ENCODE data around the gene HIRA.
"Not testable (repeated sequence)": the region's sequence is repeated elsewhere in the genome, so short reads cannot be mapped to it uniquely, and the experiment has no call there.

The HIRA gene

DNA sequence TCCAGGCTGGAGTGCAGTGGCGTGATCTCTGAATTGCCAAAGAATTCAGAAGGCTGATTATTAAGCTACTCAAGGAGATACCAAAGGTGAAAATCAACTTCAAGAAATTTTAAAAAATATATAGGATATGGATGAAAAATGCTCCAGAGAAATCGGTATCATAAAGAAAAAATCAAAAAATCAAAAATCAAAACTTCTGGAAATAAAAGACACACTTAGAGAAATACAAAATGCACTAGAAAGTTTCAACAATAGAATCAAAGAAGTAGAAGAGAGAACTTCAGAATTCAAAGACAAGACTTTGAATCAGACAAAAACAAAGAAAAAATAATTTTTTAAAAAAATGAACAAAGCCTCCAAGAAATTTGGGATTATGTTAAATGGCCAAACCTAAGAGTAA is 94.4 kb downstream of the HIRA start:
- no peak for DNase-seq (ENCODE audit: low read depth, low spot score)
- H3K27ac ChIP-seq: no peak overlapping the region

GRCh38 chr22:19336133-19337075 is 95.1 kb downstream of the HIRA start:
- no peak for DNase-seq (ENCODE audit: low read depth, low spot score)
- H3K27ac ChIP-seq: no peak overlapping the region

- no peak overlapping the region for H3K27ac ChIP-seq
- DNase-seq (ENCODE audit: low read depth, low spot score): no peak
These were observed 99.6 kb downstream of the HIRA start for GRCh38 chr22:19331975-19332374.

DNA sequence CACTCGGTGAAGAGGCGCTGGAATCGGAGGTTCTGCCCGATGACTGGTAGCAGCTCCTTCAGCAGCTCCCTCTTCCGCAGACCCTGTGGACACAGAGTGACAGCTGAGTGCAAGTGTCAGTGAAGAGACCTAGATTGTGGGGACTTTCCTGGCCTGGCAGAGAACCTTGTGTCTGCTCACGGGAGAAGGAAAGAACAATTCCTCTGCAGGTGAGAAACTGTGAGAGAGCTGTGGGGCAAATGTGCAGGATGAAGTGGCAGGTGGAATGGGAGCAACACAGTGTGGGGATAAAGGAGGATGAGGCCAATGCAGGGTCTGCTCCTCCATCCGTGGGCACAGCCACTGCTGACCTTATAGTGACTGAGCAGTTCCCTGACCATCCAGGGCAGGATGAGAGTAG is 100.1 kb downstream of the HIRA start:
- H3K27ac ChIP-seq: no peak overlapping the region
- DNase-seq (ENCODE audit: low read depth, low spot score): no peak

GRCh38 chr22:19330865-19331418 is 100.6 kb downstream of the HIRA start:
- H3K27ac ChIP-seq: no peak overlapping the region
- no peak for DNase-seq (ENCODE audit: low read depth, low spot score)

- not testable (repeated sequence) for H3K27ac ChIP-seq
These were observed 101.3 kb downstream of the HIRA start for GRCh38 chr22:19330205-19330604.

DNA sequence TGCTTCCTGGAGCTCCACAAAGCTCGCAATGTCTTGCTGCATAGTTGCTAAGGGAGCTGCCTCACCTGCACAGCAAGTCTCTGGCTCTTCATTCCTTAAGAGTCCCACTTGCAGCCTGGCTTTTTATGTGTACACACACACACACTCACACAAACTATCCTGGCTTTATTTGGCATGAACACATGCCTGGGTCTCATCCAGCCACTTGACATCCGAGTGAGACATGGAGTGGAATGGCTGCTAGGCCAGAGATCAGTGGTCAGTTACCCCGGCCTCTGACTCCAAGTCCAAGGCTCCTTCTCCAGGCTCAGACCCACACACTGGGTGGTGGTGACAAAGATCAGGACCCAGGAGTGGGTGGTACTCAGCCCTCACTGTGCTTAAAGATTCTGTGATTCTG is 102.1 kb downstream of the HIRA start:
- no peak overlapping the region for H3K27ac ChIP-seq
- no peak for DNase-seq (ENCODE audit: low read depth, low spot score)

More at GRCh38 chr22:19330205-19330604, 101.3 kb downstream of the HIRA start:
- not testable (repeated sequence) for DNase-seq (ENCODE audit: low read depth, low spot score)

DNA sequence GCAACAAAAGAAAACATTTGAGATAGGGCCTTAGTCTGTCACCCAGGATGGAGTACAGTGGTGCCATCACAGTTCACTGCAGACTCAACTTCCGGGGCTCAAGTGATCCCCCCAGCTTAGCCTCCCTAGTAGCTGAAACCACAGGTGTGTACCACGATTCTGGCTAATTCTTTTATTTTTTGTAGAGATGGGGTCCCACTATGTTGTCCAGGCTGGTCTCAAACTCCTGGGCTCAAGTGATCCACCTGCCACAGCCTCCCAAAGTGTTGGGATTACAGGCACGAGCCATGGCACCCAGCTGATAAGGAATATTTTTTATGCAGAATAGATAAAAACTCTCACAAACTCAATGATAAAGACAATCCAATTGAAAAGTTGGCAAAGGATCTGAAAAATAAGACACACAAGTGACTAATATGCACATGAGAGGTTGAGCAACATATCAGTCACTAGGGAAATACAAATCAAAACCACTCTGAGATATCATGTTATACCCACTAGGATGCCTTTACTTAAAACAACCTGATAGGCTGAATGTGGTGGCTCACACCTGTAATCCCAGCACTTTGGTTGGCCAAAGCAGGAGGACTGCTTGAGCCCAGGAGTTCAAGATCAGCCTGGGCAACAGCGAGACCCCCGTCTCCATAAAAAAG is 106.1 kb downstream of the HIRA start:
- peak; percentile 26 for DNase-seq (ENCODE audit: low read depth, low spot score)
- no peak overlapping the region for H3K27ac ChIP-seq

- H3K27ac ChIP-seq; DNase-seq (ENCODE audit: low read depth, low spot score): not testable (repeated sequence)
These were observed 108.1 kb downstream of the HIRA start for GRCh38 chr22:19323420-19323819.

GRCh38 chr22:19321757-19322156 is 109.8 kb downstream of the HIRA start:
- H3K27ac ChIP-seq: no peak overlapping the region
- no peak for DNase-seq (ENCODE audit: low read depth, low spot score)

GRCh38 chr22:19320136-19320535 is 111.4 kb downstream of the HIRA start:
- H3K27ac ChIP-seq; DNase-seq (ENCODE audit: low read depth, low spot score): not testable (repeated sequence)

DNA sequence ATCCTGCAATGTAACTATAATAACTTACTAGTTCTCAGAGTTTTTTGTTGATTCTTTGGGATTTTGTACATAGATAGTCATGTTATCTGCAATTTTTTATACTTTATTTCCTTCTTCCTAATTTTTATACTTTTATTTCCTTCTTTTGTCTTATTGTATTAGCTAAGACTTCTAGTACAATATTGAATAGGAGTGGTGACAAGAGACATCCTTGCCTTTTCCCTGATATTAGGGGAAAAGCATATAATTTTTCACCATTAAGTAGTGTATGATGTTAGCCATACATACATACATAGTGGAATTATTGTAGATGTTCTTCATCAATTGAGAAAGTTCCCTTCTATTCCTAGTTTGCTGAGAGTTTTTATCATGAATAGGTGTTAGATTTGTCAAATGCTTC is 112.3 kb downstream of the HIRA start:
- no peak overlapping the region for H3K27ac ChIP-seq
- no peak for DNase-seq (ENCODE audit: low read depth, low spot score)

GRCh38 chr22:19317865-19318264 is 113.7 kb downstream of the HIRA start:
- no peak for DNase-seq (ENCODE audit: low read depth, low spot score)
- H3K27ac ChIP-seq: no peak overlapping the region

GRCh38 chr22:19307872-19308271 is 123.7 kb downstream of the HIRA start:
- no peak for DNase-seq (ENCODE audit: low read depth, low spot score)
- no peak overlapping the region for H3K27ac ChIP-seq

GRCh38 chr22:19306535-19306934 is 125.0 kb downstream of the HIRA start:
- H3K27ac ChIP-seq; DNase-seq (ENCODE audit: low read depth, low spot score): not testable (repeated sequence)

- no peak overlapping the region for H3K27ac ChIP-seq
- DNase-seq (ENCODE audit: low read depth, low spot score): no peak
These were observed 127.0 kb downstream of the HIRA start for GRCh38 chr22:19304547-19304946.

DNA sequence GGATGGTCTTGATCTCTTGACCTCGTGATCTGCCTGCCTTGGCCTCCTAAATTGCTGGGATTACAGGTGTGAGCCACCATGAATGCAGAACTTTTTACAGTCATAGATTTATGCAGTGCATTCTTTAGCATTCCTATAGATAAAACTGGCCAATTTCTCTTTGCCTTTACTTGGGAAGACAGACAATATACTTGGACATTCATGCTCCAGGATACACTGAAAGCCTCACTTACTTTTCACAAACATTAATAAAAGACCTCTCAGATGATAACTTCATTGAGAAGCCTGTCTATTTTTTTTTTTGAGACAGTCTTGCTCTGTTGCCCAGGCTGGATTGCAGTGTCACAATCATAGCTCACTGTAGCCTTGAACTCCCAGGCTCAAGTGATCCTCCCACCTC is 127.7 kb downstream of the HIRA start:
- no peak overlapping the region for H3K27ac ChIP-seq
- DNase-seq (ENCODE audit: low read depth, low spot score): no peak

DNA sequence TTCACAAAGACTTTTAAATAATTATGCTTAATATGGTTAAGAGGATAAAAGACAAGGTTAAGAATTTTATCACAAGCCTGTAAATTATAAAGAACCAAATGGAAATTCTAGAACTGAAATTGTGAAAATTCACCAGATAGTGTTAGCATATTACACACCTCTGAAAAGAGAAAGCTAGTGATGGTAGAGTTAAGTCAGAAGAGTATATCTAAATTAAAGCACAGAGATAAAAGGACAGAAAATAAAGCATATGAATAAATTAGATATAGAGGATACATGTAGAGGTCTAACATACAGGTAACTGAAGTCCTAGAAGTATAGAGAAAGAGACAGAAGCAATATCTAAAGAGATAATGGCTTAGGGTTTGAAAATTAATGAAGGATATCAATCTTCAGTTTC is 135.8 kb downstream of the HIRA start:
- DNase-seq (ENCODE audit: low read depth, low spot score): no peak

DNA sequence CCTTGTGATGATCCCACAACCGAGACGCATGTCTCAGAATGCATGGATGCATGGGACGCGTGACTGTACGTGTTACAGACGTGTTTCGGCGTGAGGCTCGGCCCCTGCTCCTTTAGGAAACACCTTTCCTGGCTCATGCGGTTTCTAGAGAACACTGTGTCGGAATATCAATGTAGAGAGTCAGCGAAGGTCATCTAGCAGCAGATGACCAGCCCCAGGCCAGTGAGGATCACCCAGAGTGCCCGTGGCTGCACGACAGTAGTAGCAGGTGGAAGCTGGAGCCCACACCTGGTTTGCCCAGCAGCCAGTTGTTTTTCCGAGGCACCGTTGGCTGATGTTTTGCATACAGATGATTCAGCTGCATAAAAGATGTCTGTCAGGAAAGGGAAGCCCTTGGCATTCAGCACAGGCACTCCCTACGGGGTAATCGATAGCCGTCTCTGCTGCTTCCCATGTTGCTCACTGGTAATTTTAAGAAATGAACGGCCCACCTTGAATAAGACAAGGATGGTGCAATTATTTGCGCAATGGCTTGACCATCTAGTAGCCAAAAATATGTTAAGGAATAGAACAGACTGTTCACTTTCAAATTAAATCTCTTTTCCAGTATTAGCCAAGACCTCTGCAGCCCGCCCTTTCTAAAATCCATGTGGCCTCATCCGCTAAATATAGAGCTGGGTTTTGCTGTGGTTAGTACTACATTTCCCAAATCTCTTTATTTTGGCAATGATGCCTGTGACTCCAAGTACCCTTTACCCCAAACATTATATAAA is 138.9 kb downstream of the HIRA start:
- no peak for DNase-seq (ENCODE audit: low read depth, low spot score)
- peak overlapping the region; percentile 20 for H3K27ac ChIP-seq

More for the DNA sequence above, 135.8 kb downstream of the HIRA start:
- H3K27ac ChIP-seq: no peak overlapping the region
